Measurements from ENCODE around the gene DGKD.

DGKD gene

GRCh38 chr2:233447506-233448219, 93.4 kb downstream of the DGKD start:
- DNase-seq, result no peak

GRCh38 chr2:233448220-233448559, 93.9 kb downstream of the DGKD start:
- no peak for DNase-seq

GRCh38 chr2:233448575-233448974, 94.3 kb downstream of the DGKD start:
- no peak for DNase-seq

- no peak for DNase-seq
Measured at GRCh38 chr2:233449081-233449901, 95.0 kb downstream of the DGKD start.

GRCh38 chr2:233449921-233450863, 95.9 kb downstream of the DGKD start:
- no peak for DNase-seq

GRCh38 chr2:233450864-233451575, 96.7 kb downstream of the DGKD start:
- no peak for DNase-seq

GRCh38 chr2:233451950-233452349, 97.7 kb downstream of the DGKD start:
- DNase-seq, result no peak

- DNase-seq, result no peak
Measured at GRCh38 chr2:233453111-233453915, 99.0 kb downstream of the DGKD start.

GRCh38 chr2:233453916-233454315, 99.6 kb downstream of the DGKD start:
- no peak for DNase-seq

- DNase-seq, result no peak
Measured at GRCh38 chr2:233455006-233455405, 100.7 kb downstream of the DGKD start.

- DNase-seq, result no peak
Measured at GRCh38 chr2:233455491-233455890, 101.2 kb downstream of the DGKD start.

- no peak for DNase-seq
Measured at GRCh38 chr2:233456111-233456510, 101.8 kb downstream of the DGKD start.

- DNase-seq, result no peak
Measured at GRCh38 chr2:233456934-233457333, 102.6 kb downstream of the DGKD start.

- no peak for DNase-seq
Measured at GRCh38 chr2:233457356-233457755, 103.1 kb downstream of the DGKD start.

- no peak for DNase-seq
Measured at GRCh38 chr2:233458031-233458610, 103.8 kb downstream of the DGKD start.

- DNase-seq, result no peak
Measured at GRCh38 chr2:233458826-233459225, 104.5 kb downstream of the DGKD start.

- DNase-seq, result no peak
Measured at GRCh38 chr2:233459426-233459825, 105.1 kb downstream of the DGKD start.

- DNase-seq, result peak; percentile 72
Measured at GRCh38 chr2:233460726-233461441, 106.6 kb downstream of the DGKD start.

- no peak for DNase-seq
Measured at GRCh38 chr2:233461481-233461891, 107.2 kb downstream of the DGKD start.

- no peak for DNase-seq
Measured at GRCh38 chr2:233462202-233462785, 108.0 kb downstream of the DGKD start.

All from NCI-H1105 (cell line).